ENCODE data around the gene ZC3HAV1.
A peak's percentile ranks its signal among the peaks of the same experiment; 100 is the strongest.

ZC3HAV1 gene

GRCh38 chr7:139044813-139045794 lies 64.4 kb downstream of the ZC3HAV1 start:
- TF ChIP-seq CTCF (IDR thresholded peaks at IDR 0.05; ENCODE audit: low read length, missing control alignments), result no peak
- no peak overlapping the region for H3K4me3 ChIP-seq (replicated peaks; ENCODE audit: low read depth, low read length)
- no peak for DNase-seq (ENCODE audit: low read depth)

GRCh38 chr7:139043823-139044812 lies 65.4 kb downstream of the ZC3HAV1 start:
- no peak for DNase-seq (ENCODE audit: low read depth)
- H3K4me3 ChIP-seq (replicated peaks; ENCODE audit: low read depth, low read length), result no peak overlapping the region
- no peak for TF ChIP-seq CTCF (IDR thresholded peaks at IDR 0.05; ENCODE audit: low read length, missing control alignments)

- no peak overlapping the region for H3K4me3 ChIP-seq (replicated peaks; ENCODE audit: low read depth, low read length)
- DNase-seq (ENCODE audit: low read depth), result no peak
- no peak for TF ChIP-seq CTCF (IDR thresholded peaks at IDR 0.05; ENCODE audit: low read length, missing control alignments)
These were observed 68.0 kb downstream of the ZC3HAV1 start for GRCh38 chr7:139041378-139042085.

GRCh38 chr7:139038691-139039090 lies 70.8 kb downstream of the ZC3HAV1 start:
- no peak for DNase-seq (ENCODE audit: low read depth)
- no peak overlapping the region for H3K4me3 ChIP-seq (replicated peaks; ENCODE audit: low read depth, low read length)
- TF ChIP-seq CTCF (IDR thresholded peaks at IDR 0.05; ENCODE audit: low read length, missing control alignments), result no peak

DNA sequence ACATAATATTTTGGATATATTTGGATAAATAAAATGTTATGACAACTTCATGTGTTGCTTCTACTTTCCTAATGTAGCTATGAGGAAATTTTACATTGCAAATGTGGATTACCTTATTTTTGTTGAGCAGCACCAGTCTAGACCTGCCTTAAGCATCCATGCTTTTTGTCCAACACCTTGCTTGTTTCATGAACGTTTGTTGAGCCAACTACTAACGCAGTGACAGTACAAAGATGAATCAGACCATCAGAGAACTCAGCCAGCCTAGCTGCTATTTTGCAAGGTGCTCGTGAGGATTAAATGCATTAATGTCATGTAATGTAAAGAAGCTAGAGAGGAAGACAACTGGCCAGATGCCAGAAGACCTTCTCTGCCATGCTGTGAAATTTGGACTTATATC lies 72.6 kb downstream of the ZC3HAV1 start:
- no peak overlapping the region for H3K4me3 ChIP-seq (replicated peaks; ENCODE audit: low read depth, low read length)
- DNase-seq (ENCODE audit: low read depth), result no peak
- no peak for TF ChIP-seq CTCF (IDR thresholded peaks at IDR 0.05; ENCODE audit: low read length, missing control alignments)

DNA sequence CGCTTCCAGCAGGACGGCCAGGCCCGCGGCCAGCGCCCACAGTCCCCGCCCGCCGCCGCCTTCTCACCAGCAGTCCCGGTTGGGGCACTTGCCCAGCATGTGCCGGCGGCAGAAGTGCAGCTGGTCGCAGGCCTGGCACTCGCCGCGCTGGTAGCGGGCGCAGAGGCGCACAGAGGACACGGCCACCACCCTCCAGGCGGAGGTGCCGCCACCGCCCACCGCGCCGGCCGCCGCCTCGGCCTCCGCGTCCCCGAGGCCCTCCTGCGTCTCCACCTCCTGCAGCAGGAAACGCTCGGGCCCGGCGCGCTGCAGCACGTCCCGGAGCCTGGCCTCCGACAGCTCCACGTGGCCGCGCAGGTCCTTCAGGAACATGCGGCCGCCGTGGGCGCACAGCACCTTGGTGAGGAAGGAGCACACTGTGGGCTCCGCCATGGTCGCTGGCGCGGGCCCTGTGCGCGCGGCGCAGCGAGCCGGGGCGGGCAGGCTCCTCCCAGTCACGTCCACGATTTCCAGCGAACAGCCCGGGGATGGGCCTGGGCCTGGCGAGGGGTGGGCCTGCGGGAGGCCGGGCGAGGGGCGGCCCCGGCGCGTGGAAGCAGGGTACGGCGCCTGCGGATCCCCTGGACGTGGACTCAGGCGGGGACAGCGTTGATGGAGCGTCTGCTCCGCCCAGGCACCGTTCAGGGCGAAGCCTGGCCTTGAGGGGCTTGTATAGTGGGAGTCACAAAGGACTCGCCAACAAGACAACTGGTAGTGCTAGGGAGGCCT lies 73.8 kb downstream of the ZC3HAV1 start, which contains the start of gene ZC3HAV1L:
Gene ZC3HAV1L (minus strand): TSS at position 457 of the 768 bp plus-strand sequence. CDS start 25 bp downstream, at position 432.
- no peak for TF ChIP-seq CTCF (IDR thresholded peaks at IDR 0.05; ENCODE audit: low read length, missing control alignments)
- H3K4me3 ChIP-seq (replicated peaks; ENCODE audit: low read depth, low read length), result peak within 1 kb of the TSS; percentile 67
- DNase-seq (ENCODE audit: low read depth), result peak; percentile 69
